ENCODE results near the gene PXDN. TPM values are rescaled to one million over a fixed set of nuclear protein-coding genes. Genes with fewer than 3 reads are reported as not detected.

The PXDN gene
- total and polyA plus RNA-seq, 3 experiments from 2014 or later, result 0.39 to 3.3 (median 1.00) TPM

DNA sequence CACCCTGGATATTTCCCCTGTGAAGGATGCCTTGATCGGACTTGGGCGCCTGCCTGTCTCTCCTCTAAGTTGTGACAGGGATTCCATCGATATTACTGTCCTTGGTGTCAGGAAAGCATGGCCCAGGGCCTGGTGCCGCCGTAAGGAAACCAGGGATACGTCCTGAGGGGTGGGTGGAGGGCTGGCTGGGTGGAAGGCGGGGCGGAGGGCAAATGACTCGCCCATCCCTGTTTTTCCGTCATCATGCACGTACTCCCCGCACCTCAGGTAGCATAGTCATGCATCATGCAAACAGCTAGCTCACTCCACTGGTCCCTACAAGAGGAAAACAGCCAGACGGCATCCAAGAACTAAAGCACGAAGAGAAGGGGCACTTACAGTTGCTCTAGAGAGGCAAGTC is 57.1 kb downstream of the PXDN start:
- CTCF ChIA-PET, result no interaction called here
- Mint-ChIP-seq H3K9me3 (peaks cover 0 to 3% (median 0%) of the 10 kb centered on the region in 5 donors), H3K27me3 (no peaks in the 10 kb centered on the region), H3K4me1 (no peaks in the 10 kb centered on the region), H3K4me3 (no peak overlapping the region), H3K36me3 (no peaks in the 10 kb centered on the region), H3K27ac (no peak overlapping the region)
- Histone ChIP-seq H3K27ac (ENCODE audit: low read depth, low read length) (no peak overlapping the region), H3K9me3 (ENCODE audit: low read length) (no peaks in the 10 kb centered on the region), H3K36me3 (ENCODE audit: insufficient read depth, low read length) (no peaks in the 10 kb centered on the region), H3K4me3 (ENCODE audit: low read length) (no peak overlapping the region), H3K27me3 (ENCODE audit: insufficient read depth, low read length, poor library complexity, severe bottlenecking) (no peaks in the 10 kb centered on the region), H3K4me1 (ENCODE audit: insufficient read depth, low read length) (no peaks in the 10 kb centered on the region)
- no peak for DNase-seq
- POLR2A ChIA-PET, result no interaction called here

DNA sequence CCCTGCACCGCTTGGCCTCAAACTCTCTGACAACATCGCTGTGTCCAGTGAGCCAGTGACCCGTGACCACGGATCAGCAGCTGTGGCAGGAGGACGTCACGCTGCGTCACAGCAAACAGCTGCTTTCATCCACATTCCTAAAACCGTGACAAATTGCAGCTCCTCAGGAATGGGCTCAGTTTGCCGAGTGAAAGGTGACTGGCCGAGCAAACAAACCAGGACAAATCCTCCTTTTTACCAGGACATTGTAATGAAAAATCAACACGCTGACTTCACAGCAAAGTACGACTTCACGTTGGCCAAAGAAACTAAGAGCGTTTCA is 57.6 kb downstream of the PXDN start:
- DNase-seq, result no peak
- no peak overlapping the region for H3K4me3 Mint-ChIP-seq
- H3K27ac Mint-ChIP-seq, result no peak overlapping the region
- CTCF ChIA-PET, result no interaction called here
- Histone ChIP-seq H3K9me3 (ENCODE audit: low read length) (no peaks in the 10 kb centered on the region), H3K4me1 (ENCODE audit: insufficient read depth, low read length) (no peaks in the 10 kb centered on the region), H3K36me3 (ENCODE audit: insufficient read depth, low read length) (no peaks in the 10 kb centered on the region), H3K27me3 (ENCODE audit: insufficient read depth, low read length, poor library complexity, severe bottlenecking) (no peaks in the 10 kb centered on the region), H3K4me3 (ENCODE audit: low read length) (no peak overlapping the region), H3K27ac (ENCODE audit: low read depth, low read length) (no peak overlapping the region)
- H3K4me1 Mint-ChIP-seq, result no peaks in the 10 kb centered on the region
- POLR2A ChIA-PET, result no interaction called here
- peaks cover 0 to 3% (median 0%) of the 10 kb centered on the region in 5 donors for H3K9me3 Mint-ChIP-seq
- no peaks in the 10 kb centered on the region for H3K36me3 Mint-ChIP-seq
- H3K27me3 Mint-ChIP-seq, result no peaks in the 10 kb centered on the region

DNA sequence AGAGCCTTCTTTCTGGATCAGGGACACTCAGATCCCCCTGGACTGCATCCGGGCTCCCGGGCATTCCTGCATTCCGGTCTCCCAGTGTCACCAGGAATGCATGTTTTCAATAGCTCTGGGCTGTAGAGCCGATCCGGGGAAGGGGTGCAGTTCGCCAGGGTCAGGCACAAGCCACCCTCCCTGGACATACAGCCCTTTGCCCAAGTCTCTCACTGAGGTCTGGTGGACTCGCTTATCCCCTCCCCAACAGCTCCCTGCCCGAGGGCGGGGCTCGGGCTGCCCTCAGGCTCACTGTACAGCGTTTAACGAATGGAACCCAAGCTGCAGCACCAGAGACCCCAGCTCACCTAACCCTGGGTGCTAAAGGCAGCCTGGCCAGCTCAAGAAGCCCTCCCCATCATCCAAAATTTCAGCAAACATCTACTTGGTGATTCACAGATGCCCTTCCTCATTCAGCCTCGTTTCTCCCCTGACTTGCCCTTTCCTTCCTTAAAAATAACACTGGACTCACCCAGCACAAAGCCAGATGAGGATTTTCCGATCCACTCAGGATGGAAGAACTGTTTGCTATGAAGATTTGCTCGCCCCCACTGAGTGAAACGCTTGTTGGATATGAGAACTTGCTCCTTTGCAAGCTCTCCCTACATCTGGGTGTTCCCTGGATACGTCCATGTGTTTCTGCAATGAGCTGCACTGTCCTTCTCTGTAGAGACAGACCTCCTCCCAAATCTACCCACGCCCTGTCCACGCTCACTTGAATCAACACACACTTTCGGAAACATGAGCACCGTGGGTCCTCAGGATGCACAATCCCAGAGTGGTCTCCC is 58.1 kb downstream of the PXDN start:
- Mint-ChIP-seq H3K36me3 (no peaks in the 10 kb centered on the region), H3K27me3 (no peaks in the 10 kb centered on the region), H3K4me3 (no peak overlapping the region), H3K27ac (peak overlapping the region in 1 of 8 donors; percentile 41), H3K4me1 (no peaks in the 10 kb centered on the region), H3K9me3 (peaks cover 0 to 3% (median 0%) of the 10 kb centered on the region in 5 donors)
- Histone ChIP-seq H3K4me1 (ENCODE audit: insufficient read depth, low read length) (no peaks in the 10 kb centered on the region), H3K4me3 (ENCODE audit: low read length) (no peak overlapping the region), H3K36me3 (ENCODE audit: insufficient read depth, low read length) (no peaks in the 10 kb centered on the region), H3K27ac (ENCODE audit: low read depth, low read length) (no peak overlapping the region), H3K9me3 (ENCODE audit: low read length) (no peaks in the 10 kb centered on the region), H3K27me3 (ENCODE audit: insufficient read depth, low read length, poor library complexity, severe bottlenecking) (no peaks in the 10 kb centered on the region)
- ChIA-PET CTCF (no interaction called here), POLR2A (no interaction called here)
- no peak for DNase-seq

DNA sequence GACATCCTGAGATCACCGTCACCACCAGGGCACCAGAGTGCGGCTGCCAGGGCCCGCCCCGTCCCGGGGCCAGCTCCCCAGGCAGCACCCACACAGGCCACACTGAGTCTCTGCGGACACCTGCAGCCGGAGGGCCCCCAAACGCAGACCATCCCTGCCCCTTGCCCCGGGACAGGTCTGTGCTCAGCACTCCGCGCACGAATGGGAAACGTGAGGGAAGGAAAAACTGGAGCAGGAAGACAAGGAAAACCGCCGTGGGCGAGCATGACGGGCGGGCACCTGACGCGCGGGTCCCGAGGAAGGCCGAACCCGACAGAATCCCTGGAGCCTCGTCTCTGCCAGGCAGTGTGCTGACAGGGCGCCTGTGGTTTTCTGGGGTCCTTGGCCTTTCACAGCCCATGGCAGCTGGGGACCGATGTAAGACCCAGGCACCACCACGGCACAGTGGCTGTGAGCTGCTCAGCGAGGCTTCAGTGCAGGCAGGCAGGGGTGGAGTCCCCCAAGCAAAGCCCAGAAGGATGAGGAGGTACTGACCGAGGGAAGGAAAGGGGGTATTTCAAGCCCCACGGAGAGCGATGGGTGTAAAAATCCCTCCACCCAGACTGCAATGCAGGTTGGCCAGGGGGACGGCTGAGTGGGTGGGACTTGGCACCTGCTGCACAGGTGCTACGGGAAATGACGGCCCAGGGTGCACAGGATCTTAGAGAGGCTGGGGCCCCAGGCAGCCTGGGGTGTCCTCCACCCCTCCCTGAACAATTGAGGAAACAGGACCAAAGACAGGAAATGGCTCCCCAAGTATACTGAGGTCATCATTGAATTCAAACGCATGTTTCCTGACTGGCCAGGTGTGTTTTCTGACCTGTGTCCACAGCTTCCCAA is 59.0 kb downstream of the PXDN start:
- ChIA-PET CTCF (no interaction called here), POLR2A (no interaction called here)
- no peak for DNase-seq
- Histone ChIP-seq H3K4me1 (ENCODE audit: insufficient read depth, low read length) (no peaks in the 10 kb centered on the region), H3K9me3 (ENCODE audit: low read length) (no peaks in the 10 kb centered on the region), H3K27me3 (ENCODE audit: insufficient read depth, low read length, poor library complexity, severe bottlenecking) (no peaks in the 10 kb centered on the region), H3K4me3 (ENCODE audit: low read length) (no peak overlapping the region), H3K27ac (ENCODE audit: low read depth, low read length) (no peak overlapping the region), H3K36me3 (ENCODE audit: insufficient read depth, low read length) (no peaks in the 10 kb centered on the region)
- peaks cover 0 to 3% (median 0%) of the 10 kb centered on the region in 5 donors for H3K9me3 Mint-ChIP-seq
- H3K4me3 Mint-ChIP-seq, result no peak overlapping the region
- H3K36me3 Mint-ChIP-seq, result no peaks in the 10 kb centered on the region
- no peaks in the 10 kb centered on the region for H3K27me3 Mint-ChIP-seq
- H3K4me1 Mint-ChIP-seq, result no peaks in the 10 kb centered on the region
- no peak overlapping the region for H3K27ac Mint-ChIP-seq

DNA sequence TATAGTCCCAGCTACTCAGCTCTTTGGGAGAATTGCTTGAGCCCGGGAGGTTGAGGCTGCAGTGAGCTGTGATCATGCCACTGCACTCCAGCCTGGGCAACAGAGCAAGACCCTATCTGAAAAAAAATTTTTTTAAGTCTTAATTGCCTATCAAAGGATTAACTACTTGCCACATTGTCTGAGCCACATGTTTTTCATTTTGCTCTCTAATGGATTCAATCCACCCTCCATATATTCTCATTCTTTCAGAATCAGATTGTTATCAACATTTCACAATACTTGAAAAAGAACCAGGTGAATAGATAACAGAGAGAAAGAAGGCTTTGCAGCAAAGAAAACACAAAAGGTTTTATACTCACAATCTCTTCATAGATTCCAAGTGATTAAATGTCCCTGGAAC is 61.0 kb downstream of the PXDN start:
- Histone ChIP-seq H3K9me3 (ENCODE audit: low read length) (no peaks in the 10 kb centered on the region), H3K36me3 (ENCODE audit: insufficient read depth, low read length) (no peaks in the 10 kb centered on the region), H3K4me1 (ENCODE audit: insufficient read depth, low read length) (no peaks in the 10 kb centered on the region), H3K27me3 (ENCODE audit: insufficient read depth, low read length, poor library complexity, severe bottlenecking) (no peaks in the 10 kb centered on the region), H3K27ac (ENCODE audit: low read depth, low read length) (no peak overlapping the region), H3K4me3 (ENCODE audit: low read length) (no peak overlapping the region)
- ChIA-PET POLR2A (no interaction called here), CTCF (no interaction called here)
- Mint-ChIP-seq H3K9me3 (peaks cover 0 to 3% (median 0%) of the 10 kb centered on the region in 5 donors), H3K4me1 (no peaks in the 10 kb centered on the region), H3K36me3 (no peaks in the 10 kb centered on the region), H3K4me3 (no peak overlapping the region), H3K27me3 (no peaks in the 10 kb centered on the region), H3K27ac (no peak overlapping the region)
- DNase-seq, result no peak

DNA sequence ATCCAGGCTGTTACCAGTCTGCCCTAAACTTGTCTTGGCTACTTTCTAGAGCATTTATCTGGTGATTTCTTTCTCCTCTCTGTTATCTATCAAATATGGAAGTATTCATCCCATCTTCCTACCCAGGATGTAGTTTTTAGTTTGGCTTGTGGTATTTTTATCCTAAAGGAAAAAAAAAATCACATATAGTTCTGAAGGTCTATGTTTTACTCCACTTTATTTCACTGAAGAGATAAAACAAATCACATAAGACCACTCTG is 62.2 kb downstream of the PXDN start:
- peaks cover 0 to 3% (median 0%) of the 10 kb centered on the region in 5 donors for H3K9me3 Mint-ChIP-seq
- H3K27ac Mint-ChIP-seq, result no peak overlapping the region
- POLR2A ChIA-PET, result no interaction called here
- CTCF ChIA-PET, result no interaction called here
- Histone ChIP-seq H3K27me3 (ENCODE audit: insufficient read depth, low read length, poor library complexity, severe bottlenecking) (no peaks in the 10 kb centered on the region), H3K27ac (ENCODE audit: low read depth, low read length) (no peak overlapping the region), H3K4me3 (ENCODE audit: low read length) (no peak overlapping the region), H3K36me3 (ENCODE audit: insufficient read depth, low read length) (no peaks in the 10 kb centered on the region), H3K4me1 (ENCODE audit: insufficient read depth, low read length) (no peaks in the 10 kb centered on the region), H3K9me3 (ENCODE audit: low read length) (no peaks in the 10 kb centered on the region)
- H3K4me1 Mint-ChIP-seq, result no peaks in the 10 kb centered on the region
- DNase-seq, result no peak
- H3K4me3 Mint-ChIP-seq, result no peak overlapping the region
- no peaks in the 10 kb centered on the region for H3K36me3 Mint-ChIP-seq
- no peaks in the 10 kb centered on the region for H3K27me3 Mint-ChIP-seq

DNA sequence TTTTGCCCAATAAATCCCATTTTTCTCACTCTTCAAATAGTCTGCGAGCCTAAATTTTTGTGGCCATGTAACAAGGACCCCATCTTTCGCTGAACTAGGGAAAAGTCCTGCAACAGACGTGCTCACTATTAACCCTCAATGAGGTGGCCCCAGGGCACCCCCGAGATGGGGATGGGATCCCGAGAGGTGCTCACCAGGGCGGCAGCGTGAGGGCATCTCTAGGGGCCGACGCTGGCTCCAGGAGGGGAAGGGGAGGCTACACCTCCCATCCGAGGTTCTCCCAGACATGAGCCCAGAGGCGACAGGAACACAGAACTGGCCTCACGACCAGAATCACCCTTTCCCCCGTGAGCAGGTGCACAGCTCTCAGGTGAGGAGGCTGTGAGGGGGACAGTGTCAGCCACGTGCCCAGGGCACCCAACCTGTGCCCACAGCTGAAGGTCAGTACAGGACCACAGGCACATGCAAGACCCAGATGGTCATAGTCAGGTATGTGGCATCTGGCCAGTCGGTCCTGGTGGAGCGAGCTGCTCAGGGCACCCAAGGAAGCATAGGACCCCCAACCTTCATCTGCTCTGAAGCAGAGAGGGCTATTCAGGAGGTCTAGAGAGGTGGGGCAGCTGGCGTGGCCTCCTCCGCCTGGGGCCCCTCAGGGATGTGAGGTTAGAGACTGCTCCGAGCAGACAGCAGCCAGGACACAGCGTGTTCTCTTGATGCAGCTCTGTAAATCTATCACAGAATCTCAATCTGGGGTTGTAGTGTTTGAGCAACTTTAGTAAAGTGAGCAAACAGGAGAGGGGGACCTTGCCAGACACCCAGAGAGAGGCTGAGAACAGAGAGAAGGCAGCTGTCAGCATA is 62.8 kb downstream of the PXDN start:
- Mint-ChIP-seq H3K9me3 (peaks cover 0 to 3% (median 0%) of the 10 kb centered on the region in 5 donors), H3K4me3 (no peak overlapping the region), H3K27me3 (no peaks in the 10 kb centered on the region), H3K36me3 (no peaks in the 10 kb centered on the region), H3K27ac (no peak overlapping the region), H3K4me1 (no peaks in the 10 kb centered on the region)
- Histone ChIP-seq H3K9me3 (ENCODE audit: low read length) (no peaks in the 10 kb centered on the region), H3K27ac (ENCODE audit: low read depth, low read length) (no peak overlapping the region), H3K27me3 (ENCODE audit: insufficient read depth, low read length, poor library complexity, severe bottlenecking) (no peaks in the 10 kb centered on the region), H3K4me1 (ENCODE audit: insufficient read depth, low read length) (no peaks in the 10 kb centered on the region), H3K36me3 (ENCODE audit: insufficient read depth, low read length) (no peaks in the 10 kb centered on the region), H3K4me3 (ENCODE audit: low read length) (no peak overlapping the region)
- no peak for DNase-seq
- CTCF ChIA-PET, result no interaction called here
- POLR2A ChIA-PET, result no interaction called here

DNA sequence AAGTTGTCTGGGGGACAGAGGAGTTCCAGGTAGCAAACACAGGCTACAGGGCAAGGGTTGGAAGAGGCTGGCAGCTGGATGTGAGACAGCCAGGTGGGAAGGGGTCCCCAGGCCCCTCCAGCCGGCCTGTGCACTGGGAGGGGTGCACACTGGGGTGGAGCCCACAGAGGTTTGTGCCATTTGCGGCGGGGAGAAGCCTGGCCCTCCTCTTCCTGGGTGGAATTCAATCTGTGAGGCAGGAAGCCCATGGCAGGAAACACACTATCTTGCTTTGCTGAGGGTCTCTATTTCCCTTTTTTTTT is 63.3 kb downstream of the PXDN start:
- Histone ChIP-seq H3K36me3 (ENCODE audit: insufficient read depth, low read length) (no peaks in the 10 kb centered on the region), H3K9me3 (ENCODE audit: low read length) (no peaks in the 10 kb centered on the region), H3K4me3 (ENCODE audit: low read length) (no peak overlapping the region), H3K27ac (ENCODE audit: low read depth, low read length) (no peak overlapping the region), H3K4me1 (ENCODE audit: insufficient read depth, low read length) (no peaks in the 10 kb centered on the region), H3K27me3 (ENCODE audit: insufficient read depth, low read length, poor library complexity, severe bottlenecking) (no peaks in the 10 kb centered on the region)
- no peaks in the 10 kb centered on the region for H3K36me3 Mint-ChIP-seq
- no peak overlapping the region for H3K27ac Mint-ChIP-seq
- no peak overlapping the region for H3K4me3 Mint-ChIP-seq
- peaks cover 0 to 2% (median 0%) of the 10 kb centered on the region in 5 donors for H3K9me3 Mint-ChIP-seq
- no peak for DNase-seq
- POLR2A ChIA-PET, result no interaction called here
- H3K4me1 Mint-ChIP-seq, result no peaks in the 10 kb centered on the region
- no peaks in the 10 kb centered on the region for H3K27me3 Mint-ChIP-seq
- CTCF ChIA-PET, result no interaction called here

Measured in CD8-positive, alpha-beta memory T cell (primary cell).